WTC11 (cell line): ENCODE measurements around the gene AFP.
"Not testable (repeated sequence)": the region's sequence is repeated elsewhere in the genome, so short reads cannot be mapped to it uniquely, and the experiment has no call there.

Source experiments
- ETV6 ChIP-seq: sonication (generic); formaldehyde crosslinking; IDR thresholded peaks from 2 replicates; pipeline ENCODE4 v1.8.1; 2022; ENCODE audit warnings: mild to moderate bottlenecking, missing genetic modification reagents
- FOXJ3 ChIP-seq: sonication (generic); formaldehyde crosslinking; IDR thresholded peaks from 2 replicates; pipeline ENCODE4 v1.9.0; 2021; ENCODE audit warnings: missing genetic modification reagents, mild to moderate bottlenecking, borderline replicate concordance
- GABPB1 ChIP-seq: sonication (generic); formaldehyde crosslinking; IDR thresholded peaks from 2 replicates; pipeline ENCODE4 v1.8.1; 2023; ENCODE audit warnings: mild to moderate bottlenecking, missing genetic modification reagents
- SMAD3 ChIP-seq: sonication (generic); formaldehyde crosslinking; IDR thresholded peaks from 2 replicates; pipeline ENCODE4 v1.8.0; 2022; ENCODE audit warnings: missing genetic modification reagents, mild to moderate bottlenecking, borderline replicate concordance
- TCF7 ChIP-seq: sonication (generic); formaldehyde crosslinking; IDR thresholded peaks from 2 replicates; pipeline ENCODE4 v1.8.0; 2022; ENCODE audit warnings: mild to moderate bottlenecking, low read depth, missing genetic modification reagents, moderate library complexity
- TEAD1 ChIP-seq: sonication (generic); formaldehyde crosslinking; IDR thresholded peaks from 2 replicates; pipeline ENCODE4 v1.8.0; 2022; ENCODE audit warnings: mild to moderate bottlenecking, missing genetic modification reagents
- ZBTB21 ChIP-seq: sonication (generic); formaldehyde crosslinking; IDR thresholded peaks from 2 replicates; pipeline ENCODE4 v1.8.1; 2023; ENCODE audit warnings: mild to moderate bottlenecking, missing genetic modification reagents, borderline replicate concordance
- ZNF416 ChIP-seq: fragments of 250-450 bp; sonication (Bioruptor Pico); IDR thresholded peaks from 2 replicates; pipeline ENCODE4 v1.9.0; 2021; ENCODE audit warnings: mild to moderate bottlenecking, inconsistent platforms
- TF ChIP-seq, protein P1 (sequence below): fragments of 200-600 bp; IDR thresholded peaks from 2 replicates; pipeline ENCODE4 v1.8.0; 2022; ENCODE audit warnings: antibody characterized with exemption
- TF ChIP-seq, protein P2 (sequence below): sonication (generic); formaldehyde crosslinking; conservative IDR thresholded peaks from 2 replicates; pipeline ENCODE4 v1.8.1; 2022; ENCODE audit warnings: mild to moderate bottlenecking, missing genetic modification reagents
- TF ChIP-seq, protein P3 (sequence below): sonication (generic); formaldehyde crosslinking; IDR thresholded peaks from 2 replicates; pipeline ENCODE4 v1.8.1; 2023; ENCODE audit warnings: mild to moderate bottlenecking, missing genetic modification reagents
- TF ChIP-seq, protein P4 (sequence below): sonication (generic); formaldehyde crosslinking; IDR thresholded peaks from 2 replicates; pipeline ENCODE4 v1.8.0; 2022; ENCODE audit warnings: mild to moderate bottlenecking, missing genetic modification reagents
- TF ChIP-seq, protein P5 (sequence below): sonication (generic); formaldehyde crosslinking; IDR thresholded peaks from 2 replicates; pipeline ENCODE4 v1.8.0; 2022; ENCODE audit warnings: mild to moderate bottlenecking, missing genetic modification reagents
- TF ChIP-seq, protein P6 (sequence below): sonication (generic); formaldehyde crosslinking; IDR thresholded peaks from 2 replicates; pipeline ENCODE4 v1.8.0; 2022; ENCODE audit warnings: mild to moderate bottlenecking, missing genetic modification reagents

DNA sequence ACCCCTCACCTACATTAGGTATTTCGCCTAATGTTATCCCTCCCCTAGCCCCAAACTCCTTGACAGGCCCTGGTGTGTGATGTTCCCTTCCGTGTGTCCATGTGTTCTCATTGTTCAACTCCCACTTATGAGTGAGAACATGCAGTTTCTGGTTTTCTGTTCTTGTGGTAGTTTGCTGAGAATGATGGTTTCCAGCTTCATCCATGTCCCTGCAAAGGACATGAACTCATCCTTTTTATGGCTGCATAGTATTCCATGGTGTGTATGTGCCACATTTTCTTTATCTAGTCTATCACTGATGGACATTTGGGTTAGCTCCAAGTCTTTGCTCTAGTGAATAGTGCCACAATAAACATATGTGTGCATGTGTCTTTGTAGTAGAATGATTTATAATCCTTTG is 46.4 kb upstream of the AFP start:
- TF ChIP-seq, protein P1, sequence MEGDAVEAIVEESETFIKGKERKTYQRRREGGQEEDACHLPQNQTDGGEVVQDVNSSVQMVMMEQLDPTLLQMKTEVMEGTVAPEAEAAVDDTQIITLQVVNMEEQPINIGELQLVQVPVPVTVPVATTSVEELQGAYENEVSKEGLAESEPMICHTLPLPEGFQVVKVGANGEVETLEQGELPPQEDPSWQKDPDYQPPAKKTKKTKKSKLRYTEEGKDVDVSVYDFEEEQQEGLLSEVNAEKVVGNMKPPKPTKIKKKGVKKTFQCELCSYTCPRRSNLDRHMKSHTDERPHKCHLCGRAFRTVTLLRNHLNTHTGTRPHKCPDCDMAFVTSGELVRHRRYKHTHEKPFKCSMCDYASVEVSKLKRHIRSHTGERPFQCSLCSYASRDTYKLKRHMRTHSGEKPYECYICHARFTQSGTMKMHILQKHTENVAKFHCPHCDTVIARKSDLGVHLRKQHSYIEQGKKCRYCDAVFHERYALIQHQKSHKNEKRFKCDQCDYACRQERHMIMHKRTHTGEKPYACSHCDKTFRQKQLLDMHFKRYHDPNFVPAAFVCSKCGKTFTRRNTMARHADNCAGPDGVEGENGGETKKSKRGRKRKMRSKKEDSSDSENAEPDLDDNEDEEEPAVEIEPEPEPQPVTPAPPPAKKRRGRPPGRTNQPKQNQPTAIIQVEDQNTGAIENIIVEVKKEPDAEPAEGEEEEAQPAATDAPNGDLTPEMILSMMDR: not testable (repeated sequence)
- TF ChIP-seq TEAD1 (CRISPR knock-in tag); ZNF416 (CRISPR knock-in tag); SMAD3 (CRISPR knock-in tag); GABPB1 (CRISPR knock-in tag); ETV6 (CRISPR knock-in tag); FOXJ3 (CRISPR knock-in tag); ZBTB21 (CRISPR knock-in tag); TCF7: not testable (repeated sequence)
- TF ChIP-seq, protein P2, sequence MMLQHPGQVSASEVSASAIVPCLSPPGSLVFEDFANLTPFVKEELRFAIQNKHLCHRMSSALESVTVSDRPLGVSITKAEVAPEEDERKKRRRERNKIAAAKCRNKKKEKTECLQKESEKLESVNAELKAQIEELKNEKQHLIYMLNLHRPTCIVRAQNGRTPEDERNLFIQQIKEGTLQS (CRISPR knock-in tag): not testable (repeated sequence)
- TF ChIP-seq, protein P3, sequence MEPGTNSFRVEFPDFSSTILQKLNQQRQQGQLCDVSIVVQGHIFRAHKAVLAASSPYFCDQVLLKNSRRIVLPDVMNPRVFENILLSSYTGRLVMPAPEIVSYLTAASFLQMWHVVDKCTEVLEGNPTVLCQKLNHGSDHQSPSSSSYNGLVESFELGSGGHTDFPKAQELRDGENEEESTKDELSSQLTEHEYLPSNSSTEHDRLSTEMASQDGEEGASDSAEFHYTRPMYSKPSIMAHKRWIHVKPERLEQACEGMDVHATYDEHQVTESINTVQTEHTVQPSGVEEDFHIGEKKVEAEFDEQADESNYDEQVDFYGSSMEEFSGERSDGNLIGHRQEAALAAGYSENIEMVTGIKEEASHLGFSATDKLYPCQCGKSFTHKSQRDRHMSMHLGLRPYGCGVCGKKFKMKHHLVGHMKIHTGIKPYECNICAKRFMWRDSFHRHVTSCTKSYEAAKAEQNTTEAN: not testable (repeated sequence)
- TF ChIP-seq, protein P4, sequence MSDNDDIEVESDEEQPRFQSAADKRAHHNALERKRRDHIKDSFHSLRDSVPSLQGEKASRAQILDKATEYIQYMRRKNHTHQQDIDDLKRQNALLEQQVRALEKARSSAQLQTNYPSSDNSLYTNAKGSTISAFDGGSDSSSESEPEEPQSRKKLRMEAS (CRISPR knock-in tag): not testable (repeated sequence)
- TF ChIP-seq, protein P5, sequence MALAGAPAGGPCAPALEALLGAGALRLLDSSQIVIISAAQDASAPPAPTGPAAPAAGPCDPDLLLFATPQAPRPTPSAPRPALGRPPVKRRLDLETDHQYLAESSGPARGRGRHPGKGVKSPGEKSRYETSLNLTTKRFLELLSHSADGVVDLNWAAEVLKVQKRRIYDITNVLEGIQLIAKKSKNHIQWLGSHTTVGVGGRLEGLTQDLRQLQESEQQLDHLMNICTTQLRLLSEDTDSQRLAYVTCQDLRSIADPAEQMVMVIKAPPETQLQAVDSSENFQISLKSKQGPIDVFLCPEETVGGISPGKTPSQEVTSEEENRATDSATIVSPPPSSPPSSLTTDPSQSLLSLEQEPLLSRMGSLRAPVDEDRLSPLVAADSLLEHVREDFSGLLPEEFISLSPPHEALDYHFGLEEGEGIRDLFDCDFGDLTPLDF: not testable (repeated sequence)
- TF ChIP-seq, protein P6, sequence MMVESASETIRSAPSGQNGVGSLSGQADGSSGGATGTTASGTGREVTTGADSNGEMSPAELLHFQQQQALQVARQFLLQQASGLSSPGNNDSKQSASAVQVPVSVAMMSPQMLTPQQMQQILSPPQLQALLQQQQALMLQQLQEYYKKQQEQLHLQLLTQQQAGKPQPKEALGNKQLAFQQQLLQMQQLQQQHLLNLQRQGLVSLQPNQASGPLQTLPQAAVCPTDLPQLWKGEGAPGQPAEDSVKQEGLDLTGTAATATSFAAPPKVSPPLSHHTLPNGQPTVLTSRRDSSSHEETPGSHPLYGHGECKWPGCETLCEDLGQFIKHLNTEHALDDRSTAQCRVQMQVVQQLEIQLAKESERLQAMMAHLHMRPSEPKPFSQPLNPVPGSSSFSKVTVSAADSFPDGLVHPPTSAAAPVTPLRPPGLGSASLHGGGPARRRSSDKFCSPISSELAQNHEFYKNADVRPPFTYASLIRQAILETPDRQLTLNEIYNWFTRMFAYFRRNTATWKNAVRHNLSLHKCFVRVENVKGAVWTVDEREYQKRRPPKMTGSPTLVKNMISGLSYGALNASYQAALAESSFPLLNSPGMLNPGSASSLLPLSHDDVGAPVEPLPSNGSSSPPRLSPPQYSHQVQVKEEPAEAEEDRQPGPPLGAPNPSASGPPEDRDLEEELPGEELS (CRISPR knock-in tag): not testable (repeated sequence)
